Heart right ventricle (tissue), 16 donors: ENCODE results near the gene MTPN. TPM values are rescaled to one million over a fixed set of nuclear protein-coding genes. Genes with fewer than 3 reads are reported as not detected.
A peak's percentile ranks its signal among the peaks of the same experiment; 100 is the strongest.

Experiments
- ATAC-seq, 8 donors: fragments of 200-7000 bp; cut with Tn5 transposase; one replicate each; pipeline ENCODE4 v1.9.1; 2020; ENCODE audit warnings: mild to moderate bottlenecking in 8 of 8, moderate library complexity in 8 of 8, moderate number of reproducible peaks in 1 of 8
- DNase-seq, 2 donors: peaks; one replicate each; pipeline ENCODE4 v3.0.0-alpha.2; 2020
- H3K27ac ChIP-seq, 10 donors: fragments of 200-600 bp; sonication (generic) in 2 of 10; one replicate each; pipeline versions ENCODE4 v1.5.0 to v1.8.0; 2020 to 2022; ENCODE audit warnings: mild to moderate bottlenecking in 3 of 10
- H3K27me3 ChIP-seq, 7 donors: fragments of 200-600 bp; one replicate each; pipeline ENCODE4 v1.8.0; 2021 to 2022; ENCODE audit warnings: mild to moderate bottlenecking in 2 of 7
- H3K36me3 ChIP-seq, 9 donors: fragments of 200-600 bp; sonication (generic) in 1 of 9; one replicate each; pipeline versions ENCODE4 v1.5.0 to v1.8.0; 2020 to 2022; ENCODE audit warnings: mild to moderate bottlenecking in 2 of 9
- H3K4me1 ChIP-seq, 9 donors: fragments of 200-600 bp; sonication (generic) in 1 of 9; one replicate each; pipeline versions ENCODE4 v1.5.0 to v1.8.0; 2020 to 2022; ENCODE audit warnings: mild to moderate bottlenecking in 4 of 9
- H3K4me3 ChIP-seq, 10 donors: fragments of 200-600 bp; sonication (generic) in 2 of 10; one replicate each; pipeline versions ENCODE4 v1.5.0 to v1.8.0; 2020 to 2022; ENCODE audit warnings: mild to moderate bottlenecking in 7 of 10, moderate library complexity in 2 of 10
- H3K9me3 ChIP-seq, 11 donors: fragments of 200-600 bp in 10 of 11; sonication (generic) in 2 of 11; one replicate each; pipeline versions ENCODE4 v1.5.0 to v1.8.0; 2013 to 2022; ENCODE audit warnings: mild to moderate bottlenecking in 2 of 11, control low read depth in 1 of 11, moderate library complexity in 1 of 11
- CTCF ChIP-seq, 9 donors: fragments of 200-600 bp; sonication (generic) in 2 of 9; IDR thresholded peaks; one replicate each; pipeline versions ENCODE4 v1.5.0 to v1.8.0; 2021 to 2022; ENCODE audit warnings: antibody characterized with exemption in 9 of 9, mild to moderate bottlenecking in 5 of 9, moderate library complexity in 1 of 9
- WGBS, 2 donors: extraction: QIAGEN DNeasy Blood & Tissue Kit; methylation state at CpG; one replicate each; pipeline ENCODE4 v1.1.7; 2013; ENCODE audit warnings: inconsistent platforms in 1 of 2; 5-methylcytosine and 5-hydroxymethylcytosine counted together
- intact Hi-C, 10 donors: fragments of 100-400 bp; cut with DNase I; formaldehyde crosslinking; loops; one replicate each; pipeline versions ENCODE4 v1.11.1 to v1.14.2; 2022
- polyA plus RNA-seq, 2 donors: library from polyadenylated mRNA; stranded (reverse); fragments of 200-250 nt; gene quantifications; one replicate each; pipeline ENCODE4 v1.2.3, GENCODE V29; 2013
- total RNA-seq, 10 donors: library from RNA; stranded (reverse); fragmentation: NEBNext Ultra II Directional in 3 of 10; extraction: Animal tissue kit (Norgen Biotek cat#: 25700) in 3 of 10; gene quantifications; one replicate each; pipeline versions ENCODE4 v1.2.1 to v1.2.4, GENCODE V29; 2021 to 2023
- donor health status: Arrhythmogenic right ventricular cardiomyopathy.
- donor health status: ischemic (EF 13 %, LVEDD 7.1; RV severe dilation, severe dysfunction).
- donor health status: healthy with polysubstance abuse.
- donor health status: DM: no; HTN: yes; CAD: no.
- donor health status: DM: no; HTN: no; CAD: no.
- donor health status: ischemic (EF 25% LVEDD 6.9; RV normal size, moderate dysfunction).
- donor health status: ischemic (EF 25% LVEDD 5.7; RV mildly dilated, moderate dysfunction).
- donor health status: healthy.
- donor health status: DM: yes; HTN: yes; CAD: no.
- donor health status: Ischemic cardiomyopathy.
- donor health status: ischemic (EF 35%, LVEDD 5.7; RV mildly dilated, moderate dysfunction).
- donor health status: nonischemic (EF 11% LVEDD 7.7; RV severe dilation, severe dysfunction).
- donor health status: DM: yes; HTN: yes; CAD: no.
- donor health status: PGD.
- donor health status: ischemic (EF 29% LVEDD 5.4; RV normal size, mild dysfunction).
- donor health status: nonischemic (EF 23%, LVEDD 6.1; RV moderate dilation, normal function).

MTPN gene
- total and polyA plus RNA-seq, 12 donors: 15.7 to 107 (median 80.7) TPM

- Histone ChIP-seq H3K36me3 (peaks cover 0 to 22% (median 0%) of the 10 kb centered on the region in 9 donors), H3K4me1 (peaks cover 0 to 86% (median 63%) of the 10 kb centered on the region in 9 donors), H3K27me3 (no peaks in the 10 kb centered on the region), H3K27ac (peak overlapping the region in 2 of 10 donors; percentile 3 to 51), H3K9me3 (no peaks in the 10 kb centered on the region), H3K4me3 (peak overlapping the region in 3 of 10 donors; percentile 1 to 14 (median 6))
- no peak for TF ChIP-seq CTCF (IDR thresholded peaks at IDR 0.05)
- ATAC-seq: peak in 1 of 8 donors; percentile 39
- intact Hi-C loops: no loop called here
- 32 to 61% methylated on average over 2 of the region's 2 CpGs for WGBS, 2 donors
- no peak for DNase-seq
These were observed 12.9 kb downstream of the MTPN start for GRCh38 chr7:135964274-135964673.

GRCh38 chr7:135962802-135963201 is 14.4 kb downstream of the MTPN start:
- 94 to 96% methylated on average over 4 of the region's 4 CpGs for WGBS, 2 donors
- H3K27ac ChIP-seq: no peak overlapping the region

GRCh38 chr7:135960709-135961451 is 16.3 kb downstream of the MTPN start:
- no peak for ATAC-seq
- TF ChIP-seq CTCF (IDR thresholded peaks at IDR 0.05): no peak
- intact Hi-C loops: no loop called here
- no peak overlapping the region for H3K4me3 ChIP-seq
- H3K9me3 ChIP-seq: no peaks in the 10 kb centered on the region
- H3K27me3 ChIP-seq: no peaks in the 10 kb centered on the region
- no peak for DNase-seq
- no peak overlapping the region for H3K27ac ChIP-seq
- peaks cover 0 to 93% (median 64%) of the 10 kb centered on the region in 9 donors for H3K4me1 ChIP-seq
- peaks cover 0 to 14% (median 0%) of the 10 kb centered on the region in 9 donors for H3K36me3 ChIP-seq
- WGBS, 2 donors: 87 to 89% methylated on average over 6 of the region's 6 CpGs

More at GRCh38 chr7:135962802-135963201, 14.4 kb downstream of the MTPN start:
- intact Hi-C loops: no loop called here
- Histone ChIP-seq H3K4me3 (no peak overlapping the region), H3K4me1 (peaks cover 0 to 92% (median 65%) of the 10 kb centered on the region in 9 donors), H3K9me3 (no peaks in the 10 kb centered on the region), H3K36me3 (peaks cover 0 to 22% (median 0%) of the 10 kb centered on the region in 9 donors), H3K27me3 (no peaks in the 10 kb centered on the region)
- no peak for DNase-seq
- ATAC-seq: no peak
- TF ChIP-seq CTCF (IDR thresholded peaks at IDR 0.05): no peak

- ATAC-seq (no peak), DNase-seq (no peak)
- intact Hi-C loops: no loop called here
- H3K27me3 ChIP-seq: no peaks in the 10 kb centered on the region
- H3K36me3 ChIP-seq: peaks cover 0 to 12% (median 0%) of the 10 kb centered on the region in 9 donors
- H3K9me3 ChIP-seq: no peaks in the 10 kb centered on the region
- H3K27ac ChIP-seq: no peak overlapping the region
- TF ChIP-seq CTCF (IDR thresholded peaks at IDR 0.05): no peak
- H3K4me3 ChIP-seq: no peak overlapping the region
- H3K4me1 ChIP-seq: peaks cover 0 to 83% (median 55%) of the 10 kb centered on the region in 9 donors
These were observed 17.4 kb downstream of the MTPN start for GRCh38 chr7:135959646-135960363.
